Suprapubic skin (tissue), 4 donors: Measurements from ENCODE around the gene RPE65. TPM values are rescaled to one million over a fixed set of nuclear protein-coding genes. Genes with fewer than 3 reads are reported as not detected.
"Not testable (repeated sequence)": the region's sequence is repeated elsewhere in the genome, so short reads cannot be mapped to it uniquely, and the experiment has no call there.

Source experiments
- DNase-seq, 2 donors: peaks; one replicate each; pipeline ENCODE4 v3.0.0-alpha.2; 2019; ENCODE audit warnings: low spot score in 2 of 2
- H3K27ac ChIP-seq: fragments of 200-600 bp; sonication (generic); one replicate; pipeline ENCODE4 v1.5.1; 2019
- H3K27me3 ChIP-seq: fragments of 200-600 bp; sonication (generic); one replicate; pipeline ENCODE4 v1.5.1; 2019
- H3K36me3 ChIP-seq: fragments of 200-600 bp; sonication (generic); one replicate; pipeline ENCODE4 v1.5.1; 2019
- H3K4me1 ChIP-seq: fragments of 200-600 bp; sonication (generic); one replicate; pipeline ENCODE4 v1.5.1; 2019
- H3K4me3 ChIP-seq: fragments of 200-600 bp; sonication (generic); one replicate; pipeline ENCODE4 v1.5.1; 2019; ENCODE audit warnings: mild to moderate bottlenecking
- H3K9me3 ChIP-seq: fragments of 200-600 bp; sonication (generic); one replicate; pipeline ENCODE4 v1.5.1; 2019
- EP300 ChIP-seq: sonication (generic); formaldehyde crosslinking; IDR thresholded peaks from one replicate; pipeline ENCODE4 v1.6.1; 2017; ENCODE audit warnings: antibody characterized with exemption
- POLR2A ChIP-seq, 2 donors: fragments of 450-650 bp; IDR thresholded peaks; one replicate each; pipeline ENCODE4 v1.6.1; 2017; ENCODE audit warnings: antibody characterized with exemption in 2 of 2, mild to moderate bottlenecking in 2 of 2, moderate library complexity in 2 of 2
- POLR2AphosphoS5 ChIP-seq, 3 donors: sonication (generic); formaldehyde crosslinking; IDR thresholded peaks; one replicate each; pipeline ENCODE4 v1.6.1; 2017; ENCODE audit warnings: antibody characterized with exemption in 3 of 3
- WGBS: methylation state at CpG from one replicate; pipeline ENCODE4 v1.1.5; 2018; 5-methylcytosine and 5-hydroxymethylcytosine counted together
- total RNA-seq, 4 donors: library from RNA; depleted of rRNA; stranded (reverse); fragments of >200 nt; gene quantifications; one replicate each; pipeline ENCODE4 v1.1.0, GENCODE V29; 2016
- TF ChIP-seq, protein P1 (sequence below), 2 donors: fragments of 200-600 bp in 1 of 2; fragments of 450-650 bp in 1 of 2; sonication (generic) in 1 of 2; IDR thresholded peaks; one replicate each; pipeline ENCODE4 v1.5.1; 2016 to 2019; ENCODE audit warnings: antibody characterized with exemption in 2 of 2, mild to moderate bottlenecking in 1 of 2, moderate library complexity in 1 of 2

RPE65 gene
- total RNA-seq, 4 donors from 2014 or later, result not detected

DNA sequence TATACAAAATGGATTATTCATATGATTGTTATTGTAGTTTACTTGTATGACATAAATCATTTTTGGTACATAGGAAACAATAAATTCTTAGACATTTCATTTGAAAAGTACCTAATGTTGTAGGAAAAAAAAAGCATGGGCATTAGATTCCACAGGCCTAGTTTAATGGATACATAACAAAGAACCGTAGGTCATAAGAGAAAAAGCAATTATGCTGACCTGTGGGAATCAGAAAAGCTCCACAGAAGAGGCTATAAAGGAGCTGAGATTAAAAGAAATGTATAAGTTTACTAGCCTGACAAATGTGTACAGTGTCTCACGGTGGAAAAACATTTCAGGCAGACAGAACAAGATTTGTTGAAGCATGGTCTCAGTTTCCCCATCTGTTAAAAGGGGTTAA, 43.4 kb upstream of the RPE65 start:
- Histone ChIP-seq H3K4me1 (peaks cover 11% of the 10 kb centered on the region), H3K9me3 (no peaks in the 10 kb centered on the region), H3K27me3 (no peaks in the 10 kb centered on the region), H3K36me3 (no peaks in the 10 kb centered on the region), H3K27ac (no peak overlapping the region), H3K4me3 (no peak overlapping the region)
- no peak for DNase-seq
- TF ChIP-seq, protein P1, sequence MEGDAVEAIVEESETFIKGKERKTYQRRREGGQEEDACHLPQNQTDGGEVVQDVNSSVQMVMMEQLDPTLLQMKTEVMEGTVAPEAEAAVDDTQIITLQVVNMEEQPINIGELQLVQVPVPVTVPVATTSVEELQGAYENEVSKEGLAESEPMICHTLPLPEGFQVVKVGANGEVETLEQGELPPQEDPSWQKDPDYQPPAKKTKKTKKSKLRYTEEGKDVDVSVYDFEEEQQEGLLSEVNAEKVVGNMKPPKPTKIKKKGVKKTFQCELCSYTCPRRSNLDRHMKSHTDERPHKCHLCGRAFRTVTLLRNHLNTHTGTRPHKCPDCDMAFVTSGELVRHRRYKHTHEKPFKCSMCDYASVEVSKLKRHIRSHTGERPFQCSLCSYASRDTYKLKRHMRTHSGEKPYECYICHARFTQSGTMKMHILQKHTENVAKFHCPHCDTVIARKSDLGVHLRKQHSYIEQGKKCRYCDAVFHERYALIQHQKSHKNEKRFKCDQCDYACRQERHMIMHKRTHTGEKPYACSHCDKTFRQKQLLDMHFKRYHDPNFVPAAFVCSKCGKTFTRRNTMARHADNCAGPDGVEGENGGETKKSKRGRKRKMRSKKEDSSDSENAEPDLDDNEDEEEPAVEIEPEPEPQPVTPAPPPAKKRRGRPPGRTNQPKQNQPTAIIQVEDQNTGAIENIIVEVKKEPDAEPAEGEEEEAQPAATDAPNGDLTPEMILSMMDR (IDR thresholded peaks at IDR 0.05), result no peak
- TF ChIP-seq POLR2A (IDR thresholded peaks at IDR 0.05) (no peak), POLR2AphosphoS5 (IDR thresholded peaks at IDR 0.05) (no peak), EP300 (no peak)
- WGBS, result 89% methylated on average over 2 of the region's 2 CpGs

DNA sequence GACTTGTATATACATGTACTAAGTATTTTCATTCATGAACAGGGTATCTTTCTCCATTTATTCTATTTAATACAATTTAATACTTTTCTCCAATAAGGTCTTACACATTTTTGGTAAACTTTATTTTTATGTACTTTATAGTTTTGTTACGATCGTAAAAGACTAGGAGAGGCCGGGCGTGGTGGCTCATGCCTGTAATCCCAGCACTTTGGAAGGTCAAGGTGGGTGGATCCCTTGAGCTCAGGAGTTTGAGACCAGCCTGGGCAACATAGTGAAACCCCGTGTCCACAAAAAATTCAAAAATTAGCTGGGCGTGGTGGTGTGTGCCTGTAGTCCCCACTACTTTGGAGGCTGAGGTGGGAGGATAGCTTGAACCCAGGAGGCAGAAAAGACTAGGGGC, 42.5 kb upstream of the RPE65 start:
- H3K4me1 ChIP-seq, result peaks cover 11% of the 10 kb centered on the region
- not testable (repeated sequence) for H3K27me3 ChIP-seq, H3K27ac ChIP-seq, H3K4me3 ChIP-seq, H3K9me3 ChIP-seq, DNase-seq, H3K36me3 ChIP-seq
- 95% methylated on average over 6 of the region's 6 CpGs for WGBS

DNA sequence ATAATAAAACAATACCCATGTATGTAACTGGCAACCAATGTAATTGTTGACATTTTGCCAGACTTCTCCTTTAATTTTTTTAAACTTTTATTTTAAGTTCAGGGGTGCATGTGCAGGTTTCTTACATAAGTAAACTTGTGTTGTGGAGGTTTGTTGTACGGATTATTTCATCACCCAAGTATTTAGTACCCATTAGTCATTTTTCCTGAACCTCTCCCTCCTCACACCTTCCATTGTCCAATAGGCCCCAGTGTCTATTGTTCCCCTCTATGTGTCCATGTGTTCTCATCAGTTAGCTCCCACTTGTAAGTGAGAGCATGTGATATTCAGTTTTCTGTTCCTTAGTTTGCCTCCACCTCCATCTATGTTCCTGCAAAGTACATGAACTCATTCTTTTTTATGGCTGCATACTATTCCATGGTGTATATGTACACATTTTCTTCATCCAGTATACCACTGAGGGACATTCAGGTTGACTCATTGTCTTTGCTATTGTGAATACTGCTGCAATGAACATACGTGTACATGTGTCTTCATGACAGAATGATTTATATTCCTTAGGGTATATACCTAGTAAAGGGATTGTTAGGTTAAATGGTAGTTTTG, 40.4 kb upstream of the RPE65 start:
- Histone ChIP-seq H3K27me3 (no peaks in the 10 kb centered on the region), H3K27ac (no peak overlapping the region), H3K36me3 (no peaks in the 10 kb centered on the region), H3K9me3 (no peaks in the 10 kb centered on the region), H3K4me3 (no peak overlapping the region), H3K4me1 (no peaks in the 10 kb centered on the region)
- no peak for DNase-seq
- WGBS, result 94% methylated on average over 2 of the region's 2 CpGs
- TF ChIP-seq POLR2A (IDR thresholded peaks at IDR 0.05) (no peak), POLR2AphosphoS5 (IDR thresholded peaks at IDR 0.05) (no peak), EP300 (no peak)
- TF ChIP-seq, protein P1 (IDR thresholded peaks at IDR 0.05), result no peak

DNA sequence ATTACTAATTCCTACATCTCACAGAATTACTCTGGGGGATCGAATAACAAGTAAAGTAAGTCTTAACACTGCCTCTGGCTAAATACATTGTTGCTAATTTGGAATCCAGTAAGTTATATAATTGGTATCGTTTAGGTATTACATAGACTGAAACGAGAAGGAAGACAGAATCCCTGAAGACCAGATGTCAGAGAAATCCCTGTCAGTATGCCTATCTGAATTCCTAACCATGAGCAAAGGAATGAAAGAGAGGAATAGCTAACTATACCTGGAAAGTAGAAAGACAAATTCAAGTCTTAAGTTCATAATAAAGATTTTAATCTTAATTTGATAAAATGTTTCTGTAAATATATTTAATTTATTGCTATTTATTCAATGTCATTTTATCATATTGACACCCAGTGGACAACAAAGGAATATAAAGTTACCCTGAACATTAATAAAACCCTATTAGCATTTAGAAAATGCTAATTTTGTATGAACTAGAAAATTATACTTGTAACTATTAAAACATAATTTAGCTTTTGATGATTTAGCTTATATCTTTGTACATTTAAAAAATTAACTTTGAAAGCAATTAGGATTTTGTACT, 35.8 kb upstream of the RPE65 start:
- no peaks in the 10 kb centered on the region for H3K27me3 ChIP-seq

DNA sequence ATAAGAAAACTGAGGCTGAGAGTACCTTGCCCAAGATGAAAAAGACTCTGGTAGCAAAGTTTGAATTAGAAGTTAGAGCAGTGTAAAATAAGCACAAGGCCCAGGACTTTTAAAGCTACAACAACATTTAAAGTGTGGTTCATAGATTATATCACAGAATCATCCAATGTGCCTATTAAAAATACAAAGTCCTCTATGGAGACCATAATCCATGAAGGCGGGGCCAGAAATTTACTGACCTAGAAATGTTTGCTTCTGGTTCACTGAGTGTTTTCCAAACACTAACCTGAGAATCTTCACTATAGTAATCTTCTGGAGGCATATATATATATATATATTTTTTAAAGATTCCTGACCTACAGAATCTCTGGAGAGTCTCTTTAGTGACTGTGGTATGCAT, 34.9 kb upstream of the RPE65 start:
- Histone ChIP-seq H3K4me3 (no peak overlapping the region), H3K4me1 (no peaks in the 10 kb centered on the region), H3K27me3 (no peaks in the 10 kb centered on the region), H3K9me3 (no peaks in the 10 kb centered on the region), H3K27ac (no peak overlapping the region), H3K36me3 (no peaks in the 10 kb centered on the region)
- DNase-seq, result no peak
- TF ChIP-seq POLR2AphosphoS5 (IDR thresholded peaks at IDR 0.05), result no peak
- TF ChIP-seq POLR2A (IDR thresholded peaks at IDR 0.05), result no peak
- TF ChIP-seq, protein P1 (IDR thresholded peaks at IDR 0.05), result no peak
- no peak for TF ChIP-seq EP300
- 100% methylated on average over 1 of the region's 1 CpG for WGBS

More for the DNA sequence above, 35.8 kb upstream of the RPE65 start:
- TF ChIP-seq, protein P1 (IDR thresholded peaks at IDR 0.05), result no peak
- TF ChIP-seq POLR2A (IDR thresholded peaks at IDR 0.05) (no peak), POLR2AphosphoS5 (IDR thresholded peaks at IDR 0.05) (no peak), EP300 (no peak)
- no peaks in the 10 kb centered on the region for H3K4me1 ChIP-seq
- no peaks in the 10 kb centered on the region for H3K9me3 ChIP-seq
- no peak overlapping the region for H3K4me3 ChIP-seq
- WGBS, result 43% methylated on average over 3 of the region's 3 CpGs
- no peaks in the 10 kb centered on the region for H3K36me3 ChIP-seq
- no peak overlapping the region for H3K27ac ChIP-seq
- no peak for DNase-seq
